Panc1 (cell line): ENCODE results near the gene ACOD1. TPM values are rescaled to one million over a fixed set of nuclear protein-coding genes. Genes with fewer than 3 reads are reported as not detected.

ENCODE experiments used
- ATAC-seq: fragments of 200-7000 bp; cut with Tn5 transposase; 2 replicates; pipeline ENCODE4 v1.9.1; 2020; ENCODE audit warnings: mild to moderate bottlenecking, moderate library complexity
- BruUV-seq: library from RNA; stranded (reverse); fragments of 400-500 nt; replicated peaks from 2 replicates; lab custom pipeline; 2021; lab: Mats Ljungman, UMichigan
- CTCF ChIA-PET: fragments of 300-600 bp; sonication (Branson Sonifier 250); formaldehyde crosslinking; loops from one replicate; lab custom pipeline; 2022; ENCODE audit warnings: antibody characterized with exemption; lab: Charles Lee
- POLR2A ChIA-PET: fragments of 300-600 bp; sonication (Branson Sonifier 250); formaldehyde crosslinking; loops from one replicate; lab custom pipeline; 2022; ENCODE audit warnings: antibody characterized with exemption; lab: Charles Lee
- DNase-seq: peaks from one replicate; pipeline ENCODE4 v3.0.0-alpha.2; 2010; ENCODE audit warnings: low read depth, low spot score
- H3K27ac ChIP-seq: 2 replicates; pipeline ENCODE4 v1.5.1; 2011; ENCODE audit warnings: mild to moderate bottlenecking, low read length, inconsistent platforms
- H3K27me3 ChIP-seq: fragments of 200-500 bp; sonication (Bioruptor generic); 2 replicates; pipeline ENCODE4 v1.6.0; 2014; ENCODE audit warnings: low read length, inconsistent platforms; ENCODE audit not compliant: control insufficient read depth, insufficient read depth
- H3K36me3 ChIP-seq: fragments of 200-500 bp; sonication (Bioruptor generic); 2 replicates; pipeline ENCODE4 v1.5.1; 2014; ENCODE audit warnings: inconsistent platforms, mild to moderate bottlenecking, low read length, moderate library complexity; ENCODE audit not compliant: control insufficient read depth, insufficient read depth
- H3K4me1 ChIP-seq: 2 replicates; pipeline ENCODE4 v1.5.1; 2011; ENCODE audit warnings: inconsistent platforms, mild to moderate bottlenecking, low read length, moderate library complexity; ENCODE audit not compliant: control insufficient read depth, insufficient read depth
- H3K4me3 ChIP-seq, 2 experiments: 2 replicates each; pipeline ENCODE4 v1.5.1; 2011 to 2012; ENCODE audit warnings: low read depth in 2 of 2, low read length in 2 of 2, mild to moderate bottlenecking in 2 of 2, inconsistent platforms in 1 of 2, moderate library complexity in 1 of 2
- H3K9me3 ChIP-seq: fragments of 200-500 bp; sonication (Bioruptor generic); 2 replicates; pipeline ENCODE4 v1.5.1; 2014; ENCODE audit warnings: low read depth, mild to moderate bottlenecking, inconsistent platforms, low read length, moderate library complexity; ENCODE audit not compliant: control insufficient read depth, insufficient read depth
- POLR2AphosphoS5 ChIP-seq: IDR thresholded peaks from 2 replicates; pipeline ENCODE4 v1.6.1; 2012; ENCODE audit warnings: mild to moderate bottlenecking, low read depth, low read length, moderate library complexity
- SIN3A ChIP-seq: IDR thresholded peaks from 2 replicates; pipeline ENCODE4 v1.6.1; 2012; ENCODE audit warnings: low read depth, mild to moderate bottlenecking, low read length, moderate library complexity, borderline replicate concordance; ENCODE audit not compliant: insufficient read depth
- TCF7L2 ChIP-seq: IDR thresholded peaks from 2 replicates; pipeline ENCODE4 v1.6.1; 2011; ENCODE audit warnings: mild to moderate bottlenecking, low read depth, low read length, inconsistent platforms
- in situ Hi-C: cut with HindIII; loops from 2 replicates; pipeline ENCODE4 v1.10.0; 2016; ENCODE audit warnings: low sequenced_read_pairs, low pct_unique_long_range_greater_than_20kb
- intact Hi-C: fragments of 100-400 bp; cut with micrococcal nuclease; formaldehyde crosslinking; loops from one replicate; pipeline ENCODE4 v1.10.0; 2022; ENCODE audit not compliant: unreplicated experiment
- total RNA-seq: library from RNA; stranded (reverse); gene quantifications from one replicate; pipeline ENCODE4 v1.2.1, GENCODE V29; 2021; ENCODE audit not compliant: unreplicated experiment
- TF ChIP-seq, protein P1 (sequence below): fragments of 450-650 bp; IDR thresholded peaks from 2 replicates; pipeline ENCODE4 v1.5.1; 2017; ENCODE audit warnings: mild to moderate bottlenecking
- TF ChIP-seq, protein P2 (sequence below), 2 experiments: IDR thresholded peaks; 2 replicates each; pipeline ENCODE4 v1.6.1; 2011 to 2012; ENCODE audit warnings: low read depth in 2 of 2, control low read depth in 1 of 2, low read length in 1 of 2, mild to moderate bottlenecking in 1 of 2, moderate library complexity in 1 of 2; ENCODE audit not compliant: insufficient read depth in 1 of 2

ACOD1 gene
- total RNA-seq, 1 experiment from 2014 or later, result not detected

DNA sequence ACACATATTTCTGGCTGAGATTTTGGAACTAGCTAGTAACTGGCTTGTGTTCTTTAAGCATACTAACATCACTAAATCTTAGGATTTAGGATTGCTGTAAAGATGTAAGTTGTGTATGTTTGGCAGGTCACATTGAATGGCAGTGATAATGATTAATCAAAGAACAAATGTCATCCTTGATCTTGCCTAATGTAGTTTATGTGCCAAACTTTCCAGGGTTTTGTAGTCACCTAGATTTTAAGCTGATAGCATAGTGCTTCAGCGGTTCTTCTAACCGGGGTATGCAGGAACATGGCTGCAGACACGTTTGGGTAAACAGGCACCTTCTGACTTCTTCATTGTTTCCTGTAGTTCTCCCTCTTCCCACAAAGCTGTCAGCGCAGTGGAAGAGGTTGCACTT, 53.2 kb downstream of the ACOD1 start:
- TF ChIP-seq TCF7L2 (no peak), POLR2AphosphoS5 (no peak)
- H3K4me3 ChIP-seq, result no peak overlapping the region
- H3K4me1 ChIP-seq, result no peaks in the 10 kb centered on the region
- ChIA-PET CTCF (interaction anchor here (0.8 kb wide), 1 partner anchor 1326 kb away, joined by 4 read pairs; no protein-coding TSS in a partner anchor), POLR2A (no interaction called here)
- BruUV-seq, result no TSS peak
- no peak for ATAC-seq
- in situ Hi-C loops, result no loop called here
- peaks cover 7% of the 10 kb centered on the region; the same call in 1 of the 2 replicates for H3K36me3 ChIP-seq
- H3K27ac ChIP-seq, result no peak overlapping the region
- DNase-seq, result no peak
- no peaks in the 10 kb centered on the region for H3K9me3 ChIP-seq
- H3K27me3 ChIP-seq, result no peaks in the 10 kb centered on the region
- intact Hi-C loops, result no loop called here

DNA sequence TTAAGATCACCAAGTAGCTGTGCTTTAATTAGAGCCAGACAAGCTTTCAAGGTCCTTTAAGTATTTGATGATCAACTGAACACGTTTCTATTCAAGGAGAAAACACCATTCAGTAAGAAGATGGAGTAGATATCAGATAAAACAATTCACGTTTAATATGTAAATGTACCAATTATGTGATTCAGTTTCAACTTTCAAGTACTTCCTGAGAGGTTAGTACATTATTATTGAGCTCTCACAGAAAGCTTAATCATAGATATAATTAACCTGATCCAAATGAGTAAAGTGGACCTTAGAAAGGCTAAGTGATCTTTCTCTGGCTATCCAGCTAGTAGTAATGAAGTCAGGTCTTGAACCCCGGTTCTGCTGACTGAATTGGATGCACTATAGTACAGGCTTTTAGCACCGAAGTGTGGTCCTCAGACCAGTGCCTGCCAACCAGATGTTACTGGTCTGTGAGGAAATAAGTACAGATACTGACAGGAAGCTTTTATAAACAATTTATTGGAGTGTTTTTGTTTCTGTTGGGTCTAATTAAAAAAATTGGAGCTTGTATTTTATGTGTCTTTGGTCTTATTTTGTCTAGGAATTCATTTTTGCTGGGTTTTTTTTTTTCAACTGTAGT, 53.8 kb downstream of the ACOD1 start:
- Histone ChIP-seq H3K9me3 (no peaks in the 10 kb centered on the region), H3K4me3 (no peak overlapping the region), H3K36me3 (peaks cover 9% of the 10 kb centered on the region; the same call in 1 of the 2 replicates), H3K4me1 (no peaks in the 10 kb centered on the region), H3K27ac (no peak overlapping the region), H3K27me3 (no peaks in the 10 kb centered on the region)
- DNase-seq, result no peak
- TF ChIP-seq POLR2AphosphoS5 (no peak), SIN3A (no peak), TCF7L2 (no peak)
- TF ChIP-seq, protein P1, sequence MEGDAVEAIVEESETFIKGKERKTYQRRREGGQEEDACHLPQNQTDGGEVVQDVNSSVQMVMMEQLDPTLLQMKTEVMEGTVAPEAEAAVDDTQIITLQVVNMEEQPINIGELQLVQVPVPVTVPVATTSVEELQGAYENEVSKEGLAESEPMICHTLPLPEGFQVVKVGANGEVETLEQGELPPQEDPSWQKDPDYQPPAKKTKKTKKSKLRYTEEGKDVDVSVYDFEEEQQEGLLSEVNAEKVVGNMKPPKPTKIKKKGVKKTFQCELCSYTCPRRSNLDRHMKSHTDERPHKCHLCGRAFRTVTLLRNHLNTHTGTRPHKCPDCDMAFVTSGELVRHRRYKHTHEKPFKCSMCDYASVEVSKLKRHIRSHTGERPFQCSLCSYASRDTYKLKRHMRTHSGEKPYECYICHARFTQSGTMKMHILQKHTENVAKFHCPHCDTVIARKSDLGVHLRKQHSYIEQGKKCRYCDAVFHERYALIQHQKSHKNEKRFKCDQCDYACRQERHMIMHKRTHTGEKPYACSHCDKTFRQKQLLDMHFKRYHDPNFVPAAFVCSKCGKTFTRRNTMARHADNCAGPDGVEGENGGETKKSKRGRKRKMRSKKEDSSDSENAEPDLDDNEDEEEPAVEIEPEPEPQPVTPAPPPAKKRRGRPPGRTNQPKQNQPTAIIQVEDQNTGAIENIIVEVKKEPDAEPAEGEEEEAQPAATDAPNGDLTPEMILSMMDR, result no peak
- TF ChIP-seq, protein P2, sequence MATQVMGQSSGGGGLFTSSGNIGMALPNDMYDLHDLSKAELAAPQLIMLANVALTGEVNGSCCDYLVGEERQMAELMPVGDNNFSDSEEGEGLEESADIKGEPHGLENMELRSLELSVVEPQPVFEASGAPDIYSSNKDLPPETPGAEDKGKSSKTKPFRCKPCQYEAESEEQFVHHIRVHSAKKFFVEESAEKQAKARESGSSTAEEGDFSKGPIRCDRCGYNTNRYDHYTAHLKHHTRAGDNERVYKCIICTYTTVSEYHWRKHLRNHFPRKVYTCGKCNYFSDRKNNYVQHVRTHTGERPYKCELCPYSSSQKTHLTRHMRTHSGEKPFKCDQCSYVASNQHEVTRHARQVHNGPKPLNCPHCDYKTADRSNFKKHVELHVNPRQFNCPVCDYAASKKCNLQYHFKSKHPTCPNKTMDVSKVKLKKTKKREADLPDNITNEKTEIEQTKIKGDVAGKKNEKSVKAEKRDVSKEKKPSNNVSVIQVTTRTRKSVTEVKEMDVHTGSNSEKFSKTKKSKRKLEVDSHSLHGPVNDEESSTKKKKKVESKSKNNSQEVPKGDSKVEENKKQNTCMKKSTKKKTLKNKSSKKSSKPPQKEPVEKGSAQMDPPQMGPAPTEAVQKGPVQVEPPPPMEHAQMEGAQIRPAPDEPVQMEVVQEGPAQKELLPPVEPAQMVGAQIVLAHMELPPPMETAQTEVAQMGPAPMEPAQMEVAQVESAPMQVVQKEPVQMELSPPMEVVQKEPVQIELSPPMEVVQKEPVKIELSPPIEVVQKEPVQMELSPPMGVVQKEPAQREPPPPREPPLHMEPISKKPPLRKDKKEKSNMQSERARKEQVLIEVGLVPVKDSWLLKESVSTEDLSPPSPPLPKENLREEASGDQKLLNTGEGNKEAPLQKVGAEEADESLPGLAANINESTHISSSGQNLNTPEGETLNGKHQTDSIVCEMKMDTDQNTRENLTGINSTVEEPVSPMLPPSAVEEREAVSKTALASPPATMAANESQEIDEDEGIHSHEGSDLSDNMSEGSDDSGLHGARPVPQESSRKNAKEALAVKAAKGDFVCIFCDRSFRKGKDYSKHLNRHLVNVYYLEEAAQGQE (IDR thresholded peaks at IDR 0.05; ENCODE audit: insufficient read depth in 1 of 2, low read depth in 2 of 2, low read length in 1 of 2), result no peak
- BruUV-seq, result no TSS peak
- intact Hi-C loops, result no loop called here
- ATAC-seq, result no peak
- POLR2A ChIA-PET, result no interaction called here
- in situ Hi-C loops, result no loop called here
- CTCF ChIA-PET, result interaction anchor here (0.8 kb wide), 1 partner anchor 1327 kb away, joined by 4 read pairs; no protein-coding TSS in a partner anchor

DNA sequence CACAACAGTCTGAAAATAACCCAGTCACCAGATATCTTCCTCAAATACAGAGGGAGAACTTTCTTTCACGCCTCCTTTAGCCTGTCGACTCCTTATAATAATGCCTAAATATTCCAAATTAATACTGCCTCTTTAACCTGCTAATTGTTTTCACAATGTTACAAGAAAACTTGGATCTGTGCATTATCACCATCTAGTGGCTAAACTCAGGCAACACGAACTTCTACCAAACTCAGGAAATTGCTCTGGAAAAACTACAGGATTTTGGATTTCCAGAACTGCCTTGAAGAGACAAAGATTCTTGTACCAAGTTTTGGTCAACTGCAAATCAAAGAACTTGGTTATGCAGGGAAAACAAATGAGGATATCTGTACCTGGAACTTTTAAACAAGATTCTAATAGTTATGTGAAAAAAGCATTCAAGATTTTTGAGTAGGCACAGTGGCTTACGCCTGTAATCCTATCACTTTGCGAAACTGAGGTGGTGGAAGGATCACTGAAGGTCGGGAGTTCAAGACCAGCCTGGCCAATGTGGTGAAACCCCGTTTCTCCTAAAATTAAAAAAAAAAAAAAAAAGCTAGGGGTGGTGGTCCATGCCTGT, 54.4 kb downstream of the ACOD1 start:
- ChIA-PET CTCF (no interaction called here), POLR2A (no interaction called here)
- H3K36me3 ChIP-seq, result peaks cover 8% of the 10 kb centered on the region; the same call in 1 of the 2 replicates
- intact Hi-C loops, result no loop called here
- no peaks in the 10 kb centered on the region for H3K9me3 ChIP-seq
- in situ Hi-C loops, result no loop called here
- no peaks in the 10 kb centered on the region for H3K27me3 ChIP-seq
- DNase-seq (no peak), ATAC-seq (no peak)
- H3K4me1 ChIP-seq, result no peaks in the 10 kb centered on the region
- no TSS peak for BruUV-seq
- H3K27ac ChIP-seq, result no peak overlapping the region
- no peak overlapping the region for H3K4me3 ChIP-seq
- TF ChIP-seq SIN3A (no peak), POLR2AphosphoS5 (no peak), TCF7L2 (no peak)
- TF ChIP-seq, protein P1, result peak; percentile 68; the same call in 1 of the 2 replicates
- TF ChIP-seq, protein P2 (IDR thresholded peaks at IDR 0.05; ENCODE audit: insufficient read depth in 1 of 2, low read depth in 2 of 2, low read length in 1 of 2), result no peak
